Activated CD4-positive, alpha-beta memory T cell treated with anti-CD3 and anti-CD28 coated beads, Interleukin-2, amount 10 ng/mL, durations not matched to agents 7 days and 5 days (primary cell): ENCODE results near the gene KCTD3. TPM values are rescaled to one million over a fixed set of nuclear protein-coding genes. Genes with fewer than 3 reads are reported as not detected.

ENCODE experiments used
- CTCF ChIA-PET: fragments of 350-600 bp; sonication (Branson Sonifier 250); formaldehyde crosslinking; loops from one replicate; lab custom pipeline; 2021; ENCODE audit warnings: antibody characterized with exemption, inconsistent platforms; lab: Charles Lee
- POLR2A ChIA-PET: fragments of 350-600 bp; sonication (Branson Sonifier 250); formaldehyde crosslinking; loops from one replicate; lab custom pipeline; 2021; ENCODE audit warnings: antibody characterized with exemption; lab: Charles Lee
- DNase-seq: peaks from one replicate; pipeline ENCODE4 v3.0.0-alpha.2; 2020
- H3K27ac Mint-ChIP-seq: one replicate; pipeline ENCODE4 v1.8.0; 2021; ENCODE audit warnings: mild to moderate bottlenecking, mixed read lengths
- H3K27me3 Mint-ChIP-seq: one replicate; pipeline ENCODE4 v1.8.0; 2021; ENCODE audit warnings: mixed read lengths
- H3K36me3 Mint-ChIP-seq: one replicate; pipeline ENCODE4 v1.8.0; 2021; ENCODE audit warnings: low read depth, mixed read lengths
- H3K4me1 Mint-ChIP-seq: one replicate; pipeline ENCODE4 v1.8.0; 2021; ENCODE audit warnings: mixed read lengths
- H3K4me3 Mint-ChIP-seq: one replicate; pipeline ENCODE4 v1.8.0; 2021; ENCODE audit warnings: mild to moderate bottlenecking, mixed read lengths
- H3K9me3 Mint-ChIP-seq: one replicate; pipeline ENCODE4 v1.8.0; 2021; ENCODE audit warnings: mixed read lengths
- total RNA-seq, 2 experiments: library from RNA; stranded (reverse); gene quantifications; one replicate each; pipeline ENCODE4 v1.2.3, GENCODE V29; 2021

Gene KCTD3
- total RNA-seq, 2 experiments from 2014 or later, result 3.4 TPM

GRCh38 chr1:215600867-215601266 is 33.8 kb downstream of the KCTD3 start:
- Mint-ChIP-seq H3K9me3 (no peaks in the 10 kb centered on the region), H3K36me3 (no peaks in the 10 kb centered on the region), H3K4me1 (no peaks in the 10 kb centered on the region), H3K27ac (no peak overlapping the region), H3K4me3 (no peak overlapping the region), H3K27me3 (no peaks in the 10 kb centered on the region)
- ChIA-PET POLR2A (no interaction called here), CTCF (no interaction called here)
- no peak for DNase-seq

- ChIA-PET POLR2A (no interaction called here), CTCF (no interaction called here)
- Mint-ChIP-seq H3K27me3 (no peaks in the 10 kb centered on the region), H3K4me1 (no peaks in the 10 kb centered on the region), H3K36me3 (no peaks in the 10 kb centered on the region), H3K9me3 (no peaks in the 10 kb centered on the region), H3K4me3 (no peak overlapping the region), H3K27ac (no peak overlapping the region)
- no peak for DNase-seq
These were observed 34.2 kb downstream of the KCTD3 start for GRCh38 chr1:215601276-215601675.

- H3K9me3 Mint-ChIP-seq, result no peaks in the 10 kb centered on the region
- H3K27me3 Mint-ChIP-seq, result no peaks in the 10 kb centered on the region
- ChIA-PET CTCF (no interaction called here), POLR2A (no interaction called here)
- no peak for DNase-seq
- no peaks in the 10 kb centered on the region for H3K4me1 Mint-ChIP-seq
- no peak overlapping the region for H3K27ac Mint-ChIP-seq
- H3K4me3 Mint-ChIP-seq, result no peak overlapping the region
- no peaks in the 10 kb centered on the region for H3K36me3 Mint-ChIP-seq
These were observed 36.2 kb downstream of the KCTD3 start for GRCh38 chr1:215603319-215603718.

- no peaks in the 10 kb centered on the region for H3K4me1 Mint-ChIP-seq
- no peaks in the 10 kb centered on the region for H3K36me3 Mint-ChIP-seq
- ChIA-PET POLR2A (no interaction called here), CTCF (interaction anchor here (0.5 to 1.0 kb wide), 2 partner anchors 15 to 52 kb away, joined by 3 to 4 read pairs; no protein-coding TSS in a partner anchor)
- H3K27ac Mint-ChIP-seq, result no peak overlapping the region
- no peak for DNase-seq
- no peak overlapping the region for H3K4me3 Mint-ChIP-seq
- H3K9me3 Mint-ChIP-seq, result no peaks in the 10 kb centered on the region
- H3K27me3 Mint-ChIP-seq, result no peaks in the 10 kb centered on the region
These were observed 38.0 kb downstream of the KCTD3 start for GRCh38 chr1:215605011-215605621.

GRCh38 chr1:215606036-215606435 is 38.9 kb downstream of the KCTD3 start:
- Mint-ChIP-seq H3K36me3 (no peaks in the 10 kb centered on the region), H3K4me1 (no peaks in the 10 kb centered on the region), H3K27me3 (no peaks in the 10 kb centered on the region), H3K9me3 (no peaks in the 10 kb centered on the region), H3K27ac (no peak overlapping the region), H3K4me3 (no peak overlapping the region)
- CTCF ChIA-PET, result interaction anchor here (1.2 kb wide), 1 partner anchor 11 kb away, joined by 6 read pairs; no protein-coding TSS in a partner anchor
- no peak for DNase-seq
- POLR2A ChIA-PET, result no interaction called here

- POLR2A ChIA-PET, result no interaction called here
These were observed 39.6 kb downstream of the KCTD3 start for GRCh38 chr1:215606564-215607168.

GRCh38 chr1:215607412-215607811 is 40.3 kb downstream of the KCTD3 start:
- Mint-ChIP-seq H3K27me3 (no peaks in the 10 kb centered on the region), H3K27ac (no peak overlapping the region), H3K9me3 (no peaks in the 10 kb centered on the region), H3K36me3 (no peaks in the 10 kb centered on the region), H3K4me1 (no peaks in the 10 kb centered on the region), H3K4me3 (no peak overlapping the region)
- no peak for DNase-seq
- ChIA-PET CTCF (interaction anchor here (1.2 kb wide), 1 partner anchor 13 kb away, joined by 6 read pairs; no protein-coding TSS in a partner anchor), POLR2A (no interaction called here)

More at GRCh38 chr1:215606564-215607168, 39.6 kb downstream of the KCTD3 start:
- CTCF ChIA-PET, result interaction anchor here (1.2 kb wide), 1 partner anchor 12 kb away, joined by 6 read pairs; no protein-coding TSS in a partner anchor
- Mint-ChIP-seq H3K27me3 (no peaks in the 10 kb centered on the region), H3K9me3 (no peaks in the 10 kb centered on the region), H3K4me3 (no peak overlapping the region), H3K36me3 (no peaks in the 10 kb centered on the region), H3K4me1 (no peaks in the 10 kb centered on the region), H3K27ac (no peak overlapping the region)
- DNase-seq, result no peak

- Mint-ChIP-seq H3K4me1 (no peaks in the 10 kb centered on the region), H3K4me3 (no peak overlapping the region), H3K27me3 (no peaks in the 10 kb centered on the region), H3K27ac (no peak overlapping the region), H3K36me3 (peaks cover 3% of the 10 kb centered on the region), H3K9me3 (no peaks in the 10 kb centered on the region)
- ChIA-PET POLR2A (no interaction called here), CTCF (no interaction called here)
- DNase-seq, result no peak
These were observed 41.5 kb downstream of the KCTD3 start for GRCh38 chr1:215608646-215609045.

GRCh38 chr1:215612391-215612790 is 45.3 kb downstream of the KCTD3 start:
- Mint-ChIP-seq H3K4me1 (no peaks in the 10 kb centered on the region), H3K36me3 (peaks cover 3% of the 10 kb centered on the region), H3K27me3 (no peaks in the 10 kb centered on the region), H3K27ac (no peak overlapping the region), H3K9me3 (no peaks in the 10 kb centered on the region), H3K4me3 (no peak overlapping the region)
- POLR2A ChIA-PET, result no interaction called here
- CTCF ChIA-PET, result no interaction called here
- no peak for DNase-seq

- Mint-ChIP-seq H3K27me3 (no peaks in the 10 kb centered on the region), H3K4me3 (no peak overlapping the region), H3K9me3 (no peaks in the 10 kb centered on the region), H3K36me3 (peaks cover 3% of the 10 kb centered on the region), H3K4me1 (no peaks in the 10 kb centered on the region), H3K27ac (no peak overlapping the region)
- DNase-seq, result no peak
- CTCF ChIA-PET, result no interaction called here
- POLR2A ChIA-PET, result no interaction called here
These were observed 50.9 kb downstream of the KCTD3 start for GRCh38 chr1:215617979-215618378.

GRCh38 chr1:215623162-215623561 is 56.1 kb downstream of the KCTD3 start:
- DNase-seq, result no peak
- Mint-ChIP-seq H3K36me3 (no peaks in the 10 kb centered on the region), H3K27ac (no peak overlapping the region), H3K27me3 (no peaks in the 10 kb centered on the region), H3K9me3 (no peaks in the 10 kb centered on the region), H3K4me3 (no peak overlapping the region), H3K4me1 (no peaks in the 10 kb centered on the region)
- POLR2A ChIA-PET, result no interaction called here
- CTCF ChIA-PET, result no interaction called here

GRCh38 chr1:215625949-215626348 is 58.8 kb downstream of the KCTD3 start:
- no peaks in the 10 kb centered on the region for H3K36me3 Mint-ChIP-seq
- CTCF ChIA-PET, result no interaction called here
- no peak for DNase-seq
- no peak overlapping the region for H3K27ac Mint-ChIP-seq
- H3K4me1 Mint-ChIP-seq, result no peaks in the 10 kb centered on the region
- POLR2A ChIA-PET, result no interaction called here
- peaks cover 2% of the 10 kb centered on the region for H3K9me3 Mint-ChIP-seq
- H3K27me3 Mint-ChIP-seq, result no peaks in the 10 kb centered on the region
- H3K4me3 Mint-ChIP-seq, result no peak overlapping the region

GRCh38 chr1:215631040-215631439 is 63.9 kb downstream of the KCTD3 start:
- Mint-ChIP-seq H3K9me3 (peaks cover 2% of the 10 kb centered on the region), H3K4me3 (no peak overlapping the region)
- CTCF ChIA-PET, result no interaction called here

GRCh38 chr1:215631489-215631888 is 64.4 kb downstream of the KCTD3 start:
- ChIA-PET POLR2A (no interaction called here), CTCF (no interaction called here)
- Mint-ChIP-seq H3K27ac (no peak overlapping the region), H3K9me3 (peaks cover 2% of the 10 kb centered on the region), H3K4me3 (no peak overlapping the region), H3K27me3 (no peaks in the 10 kb centered on the region), H3K4me1 (no peaks in the 10 kb centered on the region), H3K36me3 (no peaks in the 10 kb centered on the region)
- no peak for DNase-seq

More at GRCh38 chr1:215631040-215631439, 63.9 kb downstream of the KCTD3 start:
- DNase-seq, result no peak
- Mint-ChIP-seq H3K27me3 (no peaks in the 10 kb centered on the region), H3K36me3 (no peaks in the 10 kb centered on the region), H3K4me1 (no peaks in the 10 kb centered on the region), H3K27ac (no peak overlapping the region)
- POLR2A ChIA-PET, result no interaction called here
